Measurements from ENCODE around the gene BCR. TPM values are rescaled to one million over a fixed set of nuclear protein-coding genes. Genes with fewer than 3 reads are reported as not detected.

BCR gene
- total and polyA plus RNA-seq, 2 of the 4 experiments (the other 2 are of a cell fraction): 28.9 to 44.6 TPM

DNA sequence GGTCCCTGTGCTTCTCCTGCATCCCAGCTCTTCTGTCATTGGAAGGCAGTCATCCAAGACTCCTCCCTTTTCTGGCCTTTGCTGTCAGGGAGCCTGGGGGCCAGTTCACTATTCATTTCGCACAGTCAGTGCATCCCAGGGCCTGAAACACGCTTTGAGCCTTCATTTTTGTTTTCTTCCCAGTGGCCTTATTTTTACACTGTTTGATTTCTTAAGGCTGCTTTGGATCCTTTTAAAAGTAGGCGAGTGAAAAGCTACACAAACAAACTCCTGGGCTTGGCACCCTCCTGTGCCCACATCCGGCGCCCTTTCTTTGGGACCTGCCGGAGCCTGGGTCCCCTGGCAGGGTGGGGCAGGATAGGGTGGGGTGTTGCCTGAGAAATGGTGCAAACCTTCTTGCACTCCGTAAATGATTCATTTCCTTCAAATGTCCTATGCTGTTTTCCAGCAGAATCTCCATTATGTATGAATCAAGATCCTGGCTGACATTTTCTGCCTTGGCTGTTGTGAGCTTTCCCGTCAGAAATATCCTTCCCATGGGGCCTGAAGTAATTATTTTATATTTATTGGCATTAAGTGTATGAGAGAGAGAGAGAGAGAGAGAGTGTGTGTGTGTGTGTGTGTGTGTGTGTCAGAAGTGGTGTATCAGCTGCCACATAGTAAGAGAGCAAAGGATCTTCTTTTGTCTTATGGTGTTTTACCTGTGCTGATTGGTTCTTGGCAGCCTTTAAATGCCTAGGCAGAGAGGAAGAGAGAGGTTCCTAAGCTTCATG lies 45.6 kb downstream of the BCR start:
- Histone ChIP-seq H3K9me1 (ENCODE audit: insufficient read depth, low read length) (peaks cover 16% of the 10 kb centered on the region), H3K27me3 (ENCODE audit: control insufficient read depth, insufficient read depth, low read length) (no peaks in the 10 kb centered on the region), H3K27ac (ENCODE audit: insufficient read depth, low read length) (no peak overlapping the region; the same call in 1 of the 2 replicates), H4K8ac (ENCODE audit: low read depth in 2 of 2, low read length in 2 of 2) (no peak overlapping the region; a peak in 1 of 4 replicates), H2AK9ac (replicated peaks; ENCODE audit: low read depth, low read length, poor library complexity) (no peak overlapping the region), H3K9me3 (ENCODE audit: control insufficient read depth, insufficient read depth, low read length) (peaks cover 3% of the 10 kb centered on the region; the same call in 1 of the 2 replicates), H2BK15ac (ENCODE audit: low read depth, low read length) (no peak overlapping the region), H2BK5ac (ENCODE audit: low read depth, low read length, poor library complexity, severe bottlenecking) (peak overlapping the region; percentile 44), H3K36me3 (ENCODE audit: control insufficient read depth, insufficient read depth, low read length) (no peaks in the 10 kb centered on the region), H3K4ac (ENCODE audit: low read depth, low read length) (no peak overlapping the region), H2AFZ (replicated peaks; ENCODE audit: low read length, poor library complexity) (no peak overlapping the region), H3K4me3 (ENCODE audit: insufficient read depth, low read depth, low read length) (no peak overlapping the region), H3K4me2 (ENCODE audit: low read depth, low read length) (no peak overlapping the region), H3K23ac (ENCODE audit: low read depth, low read length) (no peak overlapping the region), H3K4me1 (ENCODE audit: control insufficient read depth, insufficient read depth, low read length) (peaks cover 10% of the 10 kb centered on the region), H4K5ac (ENCODE audit: low read depth, low read length) (no peak overlapping the region), H4K20me1 (ENCODE audit: insufficient read depth, low read length) (peaks cover 33% of the 10 kb centered on the region), H3K9ac (ENCODE audit: low read depth, low read length) (no peak overlapping the region), H2BK20ac (ENCODE audit: low read depth, low read length) (no peak overlapping the region), H3K79me1 (ENCODE audit: low read depth in 1 of 2, low read length in 2 of 2) (peaks cover 40 to 82% of the 10 kb centered on the region in 2 experiments), H3K14ac (replicated peaks; ENCODE audit: low read depth, low read length) (peak overlapping the region; percentile 29; the same call in 1 of the 2 replicates), H2AK5ac (ENCODE audit: low read depth, low read length) (no peak overlapping the region), H2BK120ac (ENCODE audit: low read depth, low read length) (no peak overlapping the region; the same call in 1 of the 2 replicates), H3K18ac (ENCODE audit: low read depth, low read length) (no peak overlapping the region), H3K56ac (ENCODE audit: extremely low read depth, insufficient read depth, low read length) (no peak overlapping the region), H4K91ac (ENCODE audit: insufficient read depth, low read depth, low read length) (no peak overlapping the region)
- ChIA-PET CTCF (no interaction called here), POLR2A (ENCODE audit: unreplicated experiment) (no interaction called here)
- DNase-seq (no peak), ATAC-seq (ENCODE audit: low read depth) (peak; percentile 59)
- in situ Hi-C loops (cut with MboI; ENCODE audit: low sequenced_read_pairs) (no loop called here), intact Hi-C loops (cut with micrococcal nuclease) (no loop called here), dilution Hi-C loops (cut with HindIII; ENCODE audit: low sequenced_read_pairs, unreplicated experiment) (no loop called here)
- TF ChIP-seq, protein P1, sequence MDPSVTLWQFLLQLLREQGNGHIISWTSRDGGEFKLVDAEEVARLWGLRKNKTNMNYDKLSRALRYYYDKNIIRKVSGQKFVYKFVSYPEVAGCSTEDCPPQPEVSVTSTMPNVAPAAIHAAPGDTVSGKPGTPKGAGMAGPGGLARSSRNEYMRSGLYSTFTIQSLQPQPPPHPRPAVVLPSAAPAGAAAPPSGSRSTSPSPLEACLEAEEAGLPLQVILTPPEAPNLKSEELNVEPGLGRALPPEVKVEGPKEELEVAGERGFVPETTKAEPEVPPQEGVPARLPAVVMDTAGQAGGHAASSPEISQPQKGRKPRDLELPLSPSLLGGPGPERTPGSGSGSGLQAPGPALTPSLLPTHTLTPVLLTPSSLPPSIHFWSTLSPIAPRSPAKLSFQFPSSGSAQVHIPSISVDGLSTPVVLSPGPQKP (IDR thresholded peaks at IDR 0.05; ENCODE audit: borderline replicate concordance, low read depth, low read length): no peak
- no peak for TF ChIP-seq FOS (IDR thresholded peaks at IDR 0.05; ENCODE audit: low read depth, low read length)
- TF ChIP-seq MAFK (IDR thresholded peaks at IDR 0.05; ENCODE audit: low read depth, low read length): no peak
- no peak for TF ChIP-seq RCOR1 (IDR thresholded peaks at IDR 0.05; ENCODE audit: insufficient replicate concordance, low read length)
- BruUV-seq (replicated peaks): no TSS peak
- no CpG with 5 or more reads among the region's 8 CpGs for WGBS, 2 experiments (ENCODE audit: extremely low coverage in 2 of 2, insufficient read length in 1 of 2)

Measured in IMR-90 (cell line).